Activated naive CD8-positive, alpha-beta T cell treated with anti-CD3 and anti-CD28 coated beads for 36 hours (primary cell): ENCODE results near the gene RND2. TPM values are rescaled to one million over a fixed set of nuclear protein-coding genes. Genes with fewer than 3 reads are reported as not detected.

Source experiments
- DNase-seq: peaks from one replicate; pipeline ENCODE4 v3.0.0; 2021
- H3K27ac Mint-ChIP-seq: one replicate; pipeline ENCODE4 v1.8.0; 2022; ENCODE audit warnings: mild to moderate bottlenecking, moderate library complexity, mixed read lengths
- H3K27me3 Mint-ChIP-seq: one replicate; pipeline ENCODE4 v1.8.0; 2022; ENCODE audit warnings: mild to moderate bottlenecking, mixed read lengths
- H3K36me3 Mint-ChIP-seq: one replicate; pipeline ENCODE4 v1.8.0; 2021; ENCODE audit warnings: mild to moderate bottlenecking, mixed read lengths
- H3K4me1 Mint-ChIP-seq: one replicate; pipeline ENCODE4 v1.8.0; 2021; ENCODE audit warnings: mixed read lengths
- H3K4me3 Mint-ChIP-seq: one replicate; pipeline ENCODE4 v1.8.0; 2022; ENCODE audit warnings: mild to moderate bottlenecking, moderate library complexity, mixed read lengths
- H3K9me3 Mint-ChIP-seq: one replicate; pipeline ENCODE4 v1.8.0; 2022; ENCODE audit warnings: mixed read lengths
- total RNA-seq, 2 experiments: library from RNA; stranded (reverse); gene quantifications; one replicate each; pipeline ENCODE4 v1.2.3, GENCODE V29; 2021

The RND2 gene
- total RNA-seq, 2 experiments from 2014 or later, result not detected

DNA sequence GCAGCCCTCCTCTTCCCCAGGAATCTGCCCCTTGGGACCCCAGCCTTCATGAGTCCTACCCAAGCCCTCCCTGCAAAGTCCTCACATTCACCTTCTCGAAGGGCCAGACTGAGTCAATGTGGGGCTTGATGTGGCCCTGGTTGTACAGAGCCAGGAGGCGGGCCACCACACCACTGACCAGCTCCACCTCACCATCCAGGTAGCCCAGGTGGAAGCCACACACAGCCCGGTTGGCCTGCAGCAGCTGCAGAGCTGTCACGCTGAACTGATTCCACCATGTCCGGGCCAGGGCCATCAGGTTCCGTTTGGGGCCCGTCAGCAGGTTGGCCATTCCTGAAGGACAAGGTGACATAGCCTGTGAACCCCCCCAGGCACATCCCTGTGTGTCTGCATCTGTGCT lies 8.8 kb upstream of the RND2 start:
- no peak for DNase-seq
- Mint-ChIP-seq H3K4me1 (peaks cover 20% of the 10 kb centered on the region), H3K36me3 (peaks cover 2% of the 10 kb centered on the region), H3K27ac (no peak overlapping the region), H3K9me3 (no peaks in the 10 kb centered on the region), H3K27me3 (no peaks in the 10 kb centered on the region), H3K4me3 (no peak overlapping the region)

DNA sequence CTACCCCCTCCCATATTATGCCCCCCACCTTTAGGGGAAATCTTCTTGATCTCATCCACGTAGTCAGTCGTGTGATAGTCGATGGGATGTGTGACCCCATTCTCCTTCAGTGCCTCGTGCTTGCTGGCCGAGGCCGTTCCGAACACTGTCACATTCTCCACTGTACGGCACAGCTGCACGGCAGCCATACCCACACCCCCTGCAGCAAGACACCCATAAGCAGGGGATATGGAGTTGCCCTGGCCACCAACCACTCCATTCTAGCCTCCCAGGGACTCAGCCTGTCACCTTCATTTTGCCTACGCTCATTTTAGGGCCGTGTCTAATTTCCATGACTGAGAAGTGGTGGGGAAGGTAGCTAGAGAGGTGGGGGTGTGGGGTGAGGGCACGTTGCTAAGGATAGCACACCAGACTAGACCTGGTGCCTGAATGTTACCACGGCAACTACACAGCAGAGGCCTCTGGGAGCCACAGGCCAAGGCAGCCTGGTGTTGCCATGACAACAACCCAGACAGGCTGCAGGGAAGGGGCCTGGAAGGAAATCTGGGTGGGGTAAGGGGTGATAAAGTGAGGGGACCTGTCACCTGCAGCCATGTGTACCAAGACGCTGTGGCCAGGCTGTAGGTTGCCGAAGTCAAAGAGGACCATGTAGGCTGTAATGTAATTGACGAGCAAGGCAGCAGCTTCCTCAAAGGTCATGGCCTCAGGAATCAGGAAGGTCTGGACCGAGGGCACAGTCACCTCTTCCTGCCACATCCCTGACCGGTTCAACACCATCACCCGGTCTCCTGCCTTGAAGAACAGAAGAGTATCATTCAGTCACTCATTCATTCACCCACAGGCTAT lies 6.8 kb upstream of the RND2 start:
- peak; percentile 30 for DNase-seq
- H3K4me3 Mint-ChIP-seq, result no peak overlapping the region
- H3K4me1 Mint-ChIP-seq, result peaks cover 23% of the 10 kb centered on the region
- no peak overlapping the region for H3K27ac Mint-ChIP-seq
- H3K36me3 Mint-ChIP-seq, result peaks cover 2% of the 10 kb centered on the region
- H3K9me3 Mint-ChIP-seq, result no peaks in the 10 kb centered on the region
- H3K27me3 Mint-ChIP-seq, result no peaks in the 10 kb centered on the region

DNA sequence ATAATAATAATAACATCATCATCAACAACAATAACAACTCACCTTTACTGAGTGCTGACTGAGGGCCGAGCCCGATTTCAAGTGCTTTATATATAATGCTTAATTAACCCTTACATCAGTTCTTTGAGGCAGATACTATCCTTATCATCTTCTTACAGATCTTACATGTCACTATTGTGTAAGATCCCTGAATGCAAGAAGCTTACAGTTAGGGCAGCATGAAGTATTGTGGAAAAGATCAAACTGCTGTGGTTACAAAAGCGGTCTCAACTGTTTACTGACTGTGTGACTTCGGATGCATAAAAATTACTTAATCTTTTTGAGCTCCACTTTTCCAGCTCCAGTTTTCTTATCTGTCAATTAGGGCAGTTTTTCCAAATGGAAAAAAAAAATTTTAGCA lies 6.1 kb upstream of the RND2 start:
- H3K4me3 Mint-ChIP-seq, result no peak overlapping the region
- H3K27ac Mint-ChIP-seq, result no peak overlapping the region
- peaks cover 2% of the 10 kb centered on the region for H3K36me3 Mint-ChIP-seq
- no peak for DNase-seq
- H3K27me3 Mint-ChIP-seq, result no peaks in the 10 kb centered on the region
- H3K4me1 Mint-ChIP-seq, result peaks cover 23% of the 10 kb centered on the region
- H3K9me3 Mint-ChIP-seq, result no peaks in the 10 kb centered on the region

DNA sequence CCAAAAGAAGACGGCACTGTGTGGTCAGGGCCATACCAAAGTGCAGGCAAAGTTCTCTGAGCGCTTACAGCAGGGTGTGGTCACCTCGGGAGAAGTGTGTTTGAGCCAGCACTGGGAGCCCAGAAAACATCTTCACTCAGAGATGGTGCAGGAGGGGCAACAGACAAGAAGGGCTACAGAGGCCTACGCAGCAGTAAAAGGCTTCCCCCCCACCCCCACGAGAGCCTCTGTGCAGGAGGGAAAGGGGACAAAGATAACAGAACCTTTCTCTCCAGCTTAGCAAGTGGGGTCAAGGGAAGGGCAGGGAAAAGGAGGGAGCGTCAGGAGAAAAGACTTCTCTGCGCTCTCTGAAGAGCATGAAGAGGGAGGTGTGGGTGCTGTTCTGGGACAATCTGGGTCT lies 5.6 kb upstream of the RND2 start:
- Mint-ChIP-seq H3K9me3 (no peaks in the 10 kb centered on the region), H3K4me3 (no peak overlapping the region), H3K27me3 (no peaks in the 10 kb centered on the region), H3K27ac (peak overlapping the region; percentile 36), H3K36me3 (peaks cover 2% of the 10 kb centered on the region), H3K4me1 (peaks cover 25% of the 10 kb centered on the region)
- DNase-seq, result no peak

DNA sequence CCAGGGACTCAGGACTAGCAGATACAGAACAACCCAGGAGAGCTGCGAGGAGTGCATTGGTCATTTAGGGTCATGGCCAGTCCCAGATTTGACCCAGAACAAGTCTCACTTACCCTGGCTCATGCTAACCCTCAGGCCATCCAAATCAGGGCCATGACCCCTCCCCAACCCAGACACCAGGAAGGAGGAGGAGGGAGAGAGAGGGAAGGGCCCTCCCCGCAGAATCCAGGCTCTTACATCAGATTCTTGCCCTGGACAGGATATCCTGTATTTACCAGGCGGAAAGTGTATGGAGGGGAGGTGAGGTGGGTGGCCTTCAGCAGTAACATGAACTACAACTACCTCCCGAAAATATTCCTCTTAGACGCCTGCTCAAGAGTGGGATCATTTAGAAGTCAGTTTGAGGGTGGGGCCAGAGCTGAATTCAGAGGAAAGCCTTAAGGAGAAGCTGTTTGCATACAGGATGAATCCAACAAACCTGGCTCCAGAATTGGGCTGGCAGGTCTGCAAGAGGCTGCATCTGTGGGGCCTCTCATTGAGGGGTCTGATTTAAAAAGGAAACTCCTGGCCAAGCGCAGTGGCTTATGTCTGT lies 4.9 kb upstream of the RND2 start:
- H3K4me3 Mint-ChIP-seq, result no peak overlapping the region
- no peak for DNase-seq
- H3K27me3 Mint-ChIP-seq, result peaks cover 5% of the 10 kb centered on the region
- no peak overlapping the region for H3K27ac Mint-ChIP-seq
- peaks cover 30% of the 10 kb centered on the region for H3K4me1 Mint-ChIP-seq
- H3K9me3 Mint-ChIP-seq, result no peaks in the 10 kb centered on the region
- H3K36me3 Mint-ChIP-seq, result peaks cover 2% of the 10 kb centered on the region

DNA sequence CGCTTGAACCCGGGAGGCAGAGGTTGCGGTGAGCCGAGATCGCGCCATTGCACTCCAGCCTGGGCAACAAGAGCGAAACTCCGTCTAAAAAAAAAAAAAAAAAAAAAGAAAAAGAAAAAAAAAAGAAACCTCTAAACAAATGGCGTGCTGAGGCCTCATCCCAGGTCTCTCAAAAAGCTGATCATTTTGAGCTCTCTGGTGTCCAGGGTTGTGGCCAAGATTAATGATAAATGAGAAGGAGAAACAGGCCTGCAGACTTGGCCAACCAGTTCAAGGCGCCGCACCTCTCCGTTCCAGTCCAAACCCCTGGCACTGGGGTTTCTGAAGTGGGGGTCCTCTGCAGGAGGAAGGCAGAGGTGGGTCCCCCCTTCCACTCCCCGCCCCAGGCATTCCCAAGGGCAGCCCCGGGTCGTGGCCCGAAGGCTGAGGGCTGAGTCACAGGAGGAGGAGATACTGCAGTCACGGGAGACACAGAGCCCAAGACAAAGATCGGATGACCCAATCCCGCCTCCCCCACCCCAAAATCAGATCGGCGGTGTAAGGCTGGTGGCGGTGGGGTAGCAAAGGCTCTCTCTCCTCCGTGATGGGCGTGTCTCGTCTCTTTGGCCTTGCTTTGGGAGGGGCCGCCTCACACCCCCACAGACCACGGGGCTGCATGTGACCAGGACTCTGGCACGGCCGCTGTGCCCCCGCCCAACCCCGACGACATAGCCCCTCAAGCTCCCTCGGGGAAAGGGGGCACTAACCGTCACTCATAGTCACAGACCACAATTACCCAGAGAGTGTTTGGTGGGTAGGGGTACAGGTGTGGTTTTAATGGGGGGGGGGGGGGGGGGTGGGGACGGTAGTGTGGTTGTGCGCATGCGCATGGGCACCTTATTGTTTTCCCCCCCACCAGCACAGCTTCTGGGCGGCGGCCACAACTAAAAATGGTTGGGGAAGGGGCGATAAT lies 4.0 kb upstream of the RND2 start:
- H3K27ac Mint-ChIP-seq, result no peak overlapping the region
- H3K9me3 Mint-ChIP-seq, result no peaks in the 10 kb centered on the region
- H3K27me3 Mint-ChIP-seq, result peaks cover 8% of the 10 kb centered on the region
- H3K4me3 Mint-ChIP-seq, result peak overlapping the region; percentile 85
- H3K36me3 Mint-ChIP-seq, result peaks cover under 1% of the 10 kb centered on the region
- peak; percentile 28 for DNase-seq
- H3K4me1 Mint-ChIP-seq, result peaks cover 34% of the 10 kb centered on the region

DNA sequence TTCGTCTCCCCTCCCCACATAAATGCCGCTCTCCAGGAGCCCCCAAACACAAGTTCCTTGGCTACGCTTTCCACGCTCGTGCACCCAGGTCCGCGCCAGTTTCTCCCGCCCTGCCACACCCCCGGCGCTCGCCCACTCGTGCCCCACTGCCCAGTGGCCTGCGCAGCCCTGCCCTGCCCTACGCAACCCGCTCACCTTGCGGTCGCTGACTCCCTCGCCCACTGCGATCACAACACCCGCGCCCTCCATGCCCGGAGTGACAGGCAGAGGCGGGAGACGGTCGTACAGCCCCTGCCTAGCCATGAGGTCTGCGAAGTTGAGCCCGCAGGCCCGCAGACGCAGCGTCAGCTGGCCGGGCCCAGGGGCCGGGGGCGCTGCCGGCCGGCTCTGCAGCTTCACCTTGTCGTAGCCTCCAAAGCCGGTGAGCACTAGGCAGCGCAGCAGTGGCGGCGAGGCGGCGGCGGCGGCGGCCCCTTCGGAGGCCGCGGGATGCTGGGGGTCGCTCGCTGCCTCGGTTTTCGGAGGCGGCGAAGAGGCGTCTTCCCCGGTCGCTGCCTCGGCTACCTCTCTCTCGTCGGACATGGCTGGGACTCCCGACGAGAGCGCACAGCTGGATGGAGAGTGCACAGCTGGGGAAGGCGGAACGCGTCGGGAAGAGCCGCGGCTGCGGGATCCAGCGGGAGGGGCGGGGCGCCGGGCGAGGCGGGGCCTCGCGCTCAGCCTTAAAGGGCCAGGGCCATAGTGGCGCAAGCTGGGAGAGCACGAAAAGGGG lies 3.1 kb upstream of the RND2 start, which contains the start of gene VAT1:
VAT1 (minus strand) TSS at position 645 of the 772 bp plus-strand sequence; CDS start at position 582, 63 bp downstream.
- Mint-ChIP-seq H3K4me3 (peak within 1 kb of the TSS; percentile 85), H3K27ac (no peak within 1 kb of the TSS), H3K9me3 (no peaks in the 10 kb centered on the region), H3K27me3 (peaks cover 8% of the 10 kb centered on the region), H3K4me1 (peaks cover 34% of the 10 kb centered on the region), H3K36me3 (no peaks in the 10 kb centered on the region)
- DNase-seq, result peak; percentile 68

DNA sequence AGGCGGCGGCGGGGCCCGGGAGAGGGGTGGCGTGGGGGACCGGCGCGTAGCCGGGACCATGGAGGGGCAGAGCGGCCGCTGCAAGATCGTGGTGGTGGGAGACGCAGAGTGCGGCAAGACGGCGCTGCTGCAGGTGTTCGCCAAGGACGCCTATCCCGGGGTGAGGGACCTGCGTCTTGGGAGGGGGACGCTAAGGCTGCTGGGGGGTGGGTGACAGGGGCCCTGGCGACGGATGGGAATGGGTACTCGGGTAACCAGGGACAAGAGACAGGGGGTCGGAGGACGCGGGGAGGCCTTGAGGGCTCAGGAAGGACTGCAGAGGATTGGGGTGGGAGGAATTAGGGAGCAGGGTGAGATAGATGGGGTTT lies 243 bp downstream of the RND2 start:
- no peak for DNase-seq
- Mint-ChIP-seq H3K9me3 (no peaks in the 10 kb centered on the region), H3K4me1 (peaks cover 21% of the 10 kb centered on the region), H3K27ac (no peak overlapping the region), H3K27me3 (peaks cover 8% of the 10 kb centered on the region), H3K36me3 (no peaks in the 10 kb centered on the region), H3K4me3 (peak overlapping the region; percentile 65)

DNA sequence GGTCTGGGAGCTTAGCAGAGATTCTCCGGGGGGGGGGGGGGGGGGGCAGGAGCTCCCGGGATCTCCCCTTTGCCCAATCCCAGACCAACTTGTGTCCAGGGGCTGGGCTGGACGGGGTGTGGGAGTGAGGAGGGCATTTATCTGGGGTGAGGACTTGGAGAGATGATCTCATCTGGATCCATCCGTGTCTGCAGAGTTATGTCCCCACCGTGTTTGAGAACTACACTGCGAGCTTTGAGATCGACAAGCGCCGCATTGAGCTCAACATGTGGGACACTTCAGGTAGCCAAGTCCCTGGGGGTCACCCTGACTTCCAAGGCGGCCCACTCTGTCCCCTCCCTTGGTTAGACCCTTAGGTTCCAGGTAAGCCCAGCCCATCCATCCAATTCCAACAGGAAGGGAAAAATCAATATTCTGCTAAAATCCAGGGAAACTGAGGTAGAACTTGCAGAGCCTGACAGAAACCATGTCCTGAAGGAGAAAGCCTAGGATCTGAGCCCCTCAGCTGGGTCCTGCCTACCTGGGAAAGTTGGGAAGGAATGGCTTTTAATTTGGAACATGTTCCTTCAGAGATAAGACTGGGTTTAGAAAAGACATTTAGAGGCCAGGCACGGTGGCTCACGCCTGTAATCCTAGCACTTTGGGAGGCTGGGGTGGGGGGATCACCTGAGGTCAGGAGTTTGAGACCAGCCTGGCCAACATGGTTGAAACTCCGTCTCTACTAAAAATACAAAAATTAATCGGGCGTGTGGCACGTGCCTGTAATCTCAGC lies 921 bp downstream of the RND2 start:
- no peak overlapping the region for H3K27ac Mint-ChIP-seq
- H3K4me1 Mint-ChIP-seq, result peaks cover 16% of the 10 kb centered on the region
- no peaks in the 10 kb centered on the region for H3K9me3 Mint-ChIP-seq
- no peaks in the 10 kb centered on the region for H3K36me3 Mint-ChIP-seq
- DNase-seq, result no peak
- peak overlapping the region; percentile 65 for H3K4me3 Mint-ChIP-seq
- H3K27me3 Mint-ChIP-seq, result peaks cover 8% of the 10 kb centered on the region

DNA sequence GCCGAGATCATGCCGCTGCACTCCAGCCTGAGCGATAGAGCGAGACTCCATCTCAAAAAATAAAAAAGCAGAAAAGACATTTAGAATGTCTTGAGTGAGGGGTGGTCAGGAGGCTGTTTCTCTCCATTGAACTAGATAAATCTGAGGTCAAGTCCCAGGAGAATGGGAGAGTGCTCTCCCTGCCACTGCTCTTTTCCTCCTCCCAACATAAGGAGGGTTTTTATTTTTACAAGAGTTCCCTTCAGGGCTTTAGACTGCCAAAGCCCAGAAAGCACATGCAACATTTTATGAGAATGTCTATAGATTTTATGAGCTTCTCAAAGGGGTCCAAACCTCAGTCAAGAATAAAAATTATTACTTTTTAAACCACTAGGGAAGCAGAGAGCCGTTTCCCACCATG lies 1.6 kb downstream of the RND2 start:
- DNase-seq, result no peak
- H3K4me1 Mint-ChIP-seq, result peaks cover 12% of the 10 kb centered on the region
- H3K9me3 Mint-ChIP-seq, result no peaks in the 10 kb centered on the region
- no peaks in the 10 kb centered on the region for H3K36me3 Mint-ChIP-seq
- peaks cover 8% of the 10 kb centered on the region for H3K27me3 Mint-ChIP-seq
- H3K4me3 Mint-ChIP-seq, result no peak overlapping the region
- no peak overlapping the region for H3K27ac Mint-ChIP-seq

DNA sequence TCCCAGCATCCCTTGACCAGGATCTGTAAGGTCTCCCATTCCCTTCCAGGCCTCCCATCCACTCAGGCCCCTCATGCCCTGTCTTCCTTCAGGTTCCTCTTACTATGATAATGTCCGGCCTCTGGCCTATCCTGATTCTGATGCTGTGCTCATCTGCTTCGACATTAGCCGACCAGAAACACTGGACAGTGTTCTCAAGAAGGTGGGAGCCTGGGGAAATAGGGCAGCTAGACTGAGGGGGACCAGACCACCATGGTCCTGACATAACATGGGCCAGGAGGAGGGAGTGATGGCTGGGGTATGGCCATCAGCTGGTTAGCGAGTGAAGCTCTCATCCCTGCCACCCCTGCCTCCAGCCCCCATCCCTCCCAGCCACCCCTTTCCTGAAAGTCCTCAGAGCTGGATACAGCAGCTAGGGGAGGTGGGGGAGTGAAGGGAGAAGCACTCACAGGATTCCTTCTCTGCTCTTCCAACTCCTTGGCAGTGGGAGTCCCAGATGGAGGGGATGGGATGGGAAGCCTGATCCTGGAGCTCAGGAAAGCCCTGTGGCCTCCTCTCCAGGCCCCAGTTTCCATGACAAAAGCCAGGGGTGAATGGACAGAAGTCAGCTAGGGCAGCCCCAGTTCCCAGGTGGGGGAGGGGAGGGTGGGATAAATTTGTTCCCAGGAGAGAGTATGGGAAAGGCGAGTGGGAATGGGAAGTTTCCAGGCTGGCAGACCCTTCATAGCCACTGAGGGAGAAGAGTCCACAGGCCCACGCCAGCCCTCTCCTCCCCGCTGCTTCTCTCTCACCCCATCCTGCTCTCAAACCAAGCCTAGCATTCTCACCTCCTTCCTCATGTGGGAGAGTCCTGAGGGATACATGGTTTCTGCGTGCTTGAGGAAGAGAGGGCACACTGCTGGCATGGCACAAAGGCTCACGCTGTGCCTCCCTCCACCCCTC lies 2.3 kb downstream of the RND2 start:
- peaks cover 11% of the 10 kb centered on the region for H3K4me1 Mint-ChIP-seq
- no peak for DNase-seq
- no peak overlapping the region for H3K27ac Mint-ChIP-seq
- H3K9me3 Mint-ChIP-seq, result no peaks in the 10 kb centered on the region
- H3K27me3 Mint-ChIP-seq, result peaks cover 8% of the 10 kb centered on the region
- H3K36me3 Mint-ChIP-seq, result no peaks in the 10 kb centered on the region
- H3K4me3 Mint-ChIP-seq, result no peak overlapping the region

DNA sequence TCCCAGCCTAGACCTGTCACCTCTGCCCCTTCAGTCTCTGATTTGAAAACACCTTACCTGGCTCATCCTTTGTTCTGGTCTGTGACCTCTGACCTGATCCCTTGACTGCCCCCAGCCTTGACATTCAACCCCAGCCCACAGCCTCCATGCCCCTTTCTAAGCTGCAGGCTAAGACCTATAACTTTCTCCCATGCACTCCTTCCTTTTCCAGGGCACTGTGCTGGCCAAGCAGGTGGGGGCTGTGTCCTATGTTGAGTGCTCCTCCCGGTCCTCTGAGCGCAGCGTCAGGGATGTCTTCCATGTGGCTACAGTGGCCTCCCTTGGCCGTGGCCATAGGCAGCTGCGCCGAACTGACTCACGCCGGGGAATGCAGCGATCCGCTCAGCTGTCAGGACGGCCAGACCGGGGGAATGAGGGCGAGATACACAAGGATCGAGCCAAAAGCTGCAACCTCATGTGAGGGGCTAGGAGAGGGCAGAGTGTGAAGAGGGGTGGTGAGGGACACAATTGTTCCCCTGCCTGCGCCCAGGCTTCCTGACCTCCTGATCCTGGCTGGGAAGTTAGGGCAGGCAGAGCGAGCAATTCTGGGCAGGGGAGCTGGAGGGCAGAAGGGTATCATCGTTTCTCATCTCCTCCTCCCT lies 3.3 kb downstream of the RND2 start:
- Mint-ChIP-seq H3K4me1 (peaks cover 11% of the 10 kb centered on the region), H3K36me3 (no peaks in the 10 kb centered on the region), H3K9me3 (no peaks in the 10 kb centered on the region), H3K27me3 (peaks cover 8% of the 10 kb centered on the region), H3K27ac (no peak overlapping the region), H3K4me3 (no peak overlapping the region)
- DNase-seq, result no peak
